HG03045 (cell line): ENCODE data around the gene NRP1.
"Not testable (repeated sequence)": the region's sequence is repeated elsewhere in the genome, so short reads cannot be mapped to it uniquely, and the experiment has no call there.

Experiments
- ATAC-seq: cut with Tn5 transposase; IDR thresholded peaks from one replicate; pipeline ENCODE4 v1.9.1; 2021; ENCODE audit warnings: mild to moderate bottlenecking, moderate library complexity; ENCODE audit not compliant: unreplicated experiment

The NRP1 gene

DNA sequence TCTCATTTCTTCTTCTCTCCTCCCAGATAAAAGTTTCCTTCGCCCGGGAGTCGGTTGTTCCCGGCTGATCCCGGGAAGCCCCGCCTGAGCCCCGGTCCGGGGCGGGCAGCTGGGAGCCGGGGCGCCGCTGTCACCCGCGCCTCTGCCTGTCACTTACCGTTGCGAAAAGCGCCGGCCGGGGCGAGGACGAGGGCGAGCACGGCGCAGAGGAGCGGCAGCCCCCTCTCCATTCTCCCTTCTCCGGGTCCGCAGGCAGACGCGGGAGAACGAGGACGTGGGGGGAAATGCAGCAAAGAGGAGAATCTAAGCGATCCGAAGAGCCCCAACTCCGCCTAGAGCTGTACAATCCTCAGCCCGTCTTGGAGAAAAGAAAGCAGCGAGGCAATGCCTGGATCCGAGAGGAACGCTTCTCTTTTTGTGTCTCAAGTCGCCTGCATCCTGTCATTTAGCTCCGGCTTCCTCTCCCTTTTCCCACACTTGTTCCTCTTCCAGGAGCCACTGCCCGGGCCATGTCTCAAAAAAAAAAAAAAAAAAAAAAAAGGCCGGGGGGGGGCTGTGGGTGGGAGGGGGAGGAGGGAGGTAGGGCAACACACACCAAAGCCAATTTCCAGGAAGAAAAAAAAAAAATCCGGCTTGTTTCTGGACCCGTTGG is at the start of gene NRP1:
Gene NRP1, minus strand, starts transcription at position 515 of the 652 bp plus-strand sequence. Its CDS starts 285 bp downstream, at position 230.
- ATAC-seq, result no peak

GRCh38 chr10:33384201-33384600 is 49.7 kb upstream of the NRP1 start:
- not testable (repeated sequence) for ATAC-seq

DNA sequence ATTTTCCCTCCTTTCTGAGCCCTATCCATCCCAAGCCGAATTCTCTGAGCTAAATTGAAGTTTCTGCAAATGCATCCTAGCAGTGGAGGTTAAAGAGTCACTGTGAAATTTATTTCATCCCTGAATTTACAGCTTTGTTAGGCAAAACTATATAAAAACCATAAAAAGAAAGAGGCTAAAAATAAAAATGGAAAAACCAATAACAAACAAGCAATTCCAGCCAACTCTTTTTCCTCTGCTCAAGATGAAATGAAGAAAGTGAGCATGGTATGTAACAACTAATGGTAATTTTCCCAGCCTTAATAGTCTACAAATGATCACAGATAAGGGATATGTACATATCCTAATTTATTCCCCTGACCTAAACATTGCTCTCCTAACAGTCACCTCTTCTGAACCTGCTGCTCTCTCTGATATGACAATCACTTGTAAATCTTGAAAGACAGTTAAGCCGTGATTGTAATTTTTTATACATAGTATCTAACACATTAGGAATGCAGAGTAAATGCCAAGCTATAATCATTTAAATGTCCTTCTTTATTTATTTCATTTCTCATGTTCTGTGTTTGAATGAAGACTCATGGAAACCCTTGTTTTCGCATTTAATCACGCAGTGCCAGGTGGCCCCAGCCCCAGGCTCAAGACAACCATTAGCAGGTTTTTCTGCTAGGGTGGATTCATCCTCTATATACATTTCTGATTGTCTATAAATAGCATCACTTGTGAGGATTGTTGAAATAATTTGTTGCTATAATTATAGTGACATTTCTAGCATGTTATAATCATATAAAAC is 48.6 kb upstream of the NRP1 start:
- ATAC-seq, result no peak

DNA sequence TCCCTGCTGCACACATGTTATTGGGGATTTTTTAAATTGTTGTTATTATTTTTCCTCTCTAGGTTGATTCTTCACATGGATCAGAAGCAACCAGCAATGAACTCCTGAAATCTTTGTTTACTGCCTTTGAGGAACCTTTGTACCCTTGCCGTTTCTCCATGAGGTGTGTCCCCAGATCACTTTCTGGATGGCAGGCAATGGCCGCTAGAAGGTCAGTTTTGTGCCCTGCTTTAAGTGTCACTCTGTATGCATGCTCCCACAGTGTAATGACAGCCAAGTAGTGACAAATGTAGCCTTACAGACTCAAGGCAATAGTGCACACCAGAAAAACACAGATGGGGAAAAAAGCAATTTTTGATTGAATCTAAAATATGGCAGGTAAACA is 47.7 kb upstream of the NRP1 start:
- ATAC-seq, result no peak

GRCh38 chr10:33381451-33382215 is 47.2 kb upstream of the NRP1 start:
- no peak for ATAC-seq

DNA sequence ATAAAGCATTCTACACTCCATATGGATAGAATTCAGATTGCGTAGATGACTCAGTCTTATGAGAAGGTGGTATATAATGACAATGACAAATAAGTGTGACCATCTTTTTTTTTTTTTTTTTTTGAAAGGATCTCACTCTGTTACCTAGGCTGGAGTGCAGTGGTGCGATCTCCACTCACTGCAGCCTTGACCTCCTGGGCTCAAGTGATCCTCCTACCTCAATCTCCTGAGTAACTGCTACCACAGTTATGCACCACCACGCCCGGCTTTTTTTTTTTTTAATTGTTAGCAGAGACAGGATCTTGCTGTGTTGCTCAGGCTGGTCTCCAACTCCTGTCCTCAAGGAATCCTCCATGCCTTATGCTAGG is 43.2 kb upstream of the NRP1 start:
- no peak for ATAC-seq

- no peak for ATAC-seq
These were observed 42.6 kb upstream of the NRP1 start for GRCh38 chr10:33376976-33377657.

DNA sequence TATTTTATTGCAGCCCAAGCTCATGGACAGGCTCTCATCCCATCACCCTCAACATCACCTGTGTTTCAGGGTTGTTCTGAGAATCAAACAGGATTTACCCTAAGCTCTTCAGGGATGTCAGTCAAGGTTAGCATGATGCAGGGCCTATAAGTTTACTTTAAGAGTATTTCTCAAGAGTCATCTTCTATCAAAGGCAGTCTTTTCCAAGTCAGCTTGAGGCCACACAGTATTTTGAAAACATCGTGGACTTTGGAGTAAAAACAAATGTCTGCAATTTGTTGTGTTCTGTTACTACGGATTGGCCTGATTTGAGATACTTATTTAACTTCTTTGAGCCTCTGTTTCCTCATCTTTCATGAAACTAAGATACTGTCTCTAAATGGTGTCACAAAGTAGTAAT is 42.0 kb upstream of the NRP1 start:
- ATAC-seq, result no peak

GRCh38 chr10:33373263-33373662 is 38.8 kb upstream of the NRP1 start:
- ATAC-seq, result no peak

GRCh38 chr10:33371234-33371633 is 36.8 kb upstream of the NRP1 start:
- no peak for ATAC-seq

GRCh38 chr10:33370434-33370930 is 36.0 kb upstream of the NRP1 start:
- no peak for ATAC-seq

- ATAC-seq, result no peak
These were observed 33.6 kb upstream of the NRP1 start for GRCh38 chr10:33368086-33368485.

GRCh38 chr10:33365871-33366411 is 31.5 kb upstream of the NRP1 start:
- no peak for ATAC-seq

- no peak for ATAC-seq
These were observed 30.8 kb upstream of the NRP1 start for GRCh38 chr10:33365301-33365700.

DNA sequence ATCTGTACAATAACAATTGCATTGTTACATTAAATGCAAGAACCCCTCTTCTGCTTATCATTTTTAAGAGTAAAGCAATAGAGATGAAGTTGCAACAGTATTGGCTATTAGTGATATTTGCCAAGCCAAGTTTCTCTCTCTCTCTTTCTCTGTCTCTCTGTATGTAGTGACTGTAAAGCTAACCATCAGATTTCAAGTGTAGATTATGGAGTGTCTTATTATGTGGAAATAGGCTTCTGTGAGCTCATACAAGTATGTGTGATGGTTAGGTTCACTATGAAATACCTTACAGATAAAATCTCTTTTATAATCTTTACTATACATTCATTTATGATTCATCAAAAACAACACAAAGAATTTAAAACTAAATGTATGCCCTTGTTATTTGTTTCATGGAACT is 28.6 kb upstream of the NRP1 start:
- no peak for ATAC-seq

GRCh38 chr10:33358016-33358415 is 23.5 kb upstream of the NRP1 start:
- no peak for ATAC-seq

GRCh38 chr10:33355274-33355673 is 20.8 kb upstream of the NRP1 start:
- ATAC-seq, result no peak

DNA sequence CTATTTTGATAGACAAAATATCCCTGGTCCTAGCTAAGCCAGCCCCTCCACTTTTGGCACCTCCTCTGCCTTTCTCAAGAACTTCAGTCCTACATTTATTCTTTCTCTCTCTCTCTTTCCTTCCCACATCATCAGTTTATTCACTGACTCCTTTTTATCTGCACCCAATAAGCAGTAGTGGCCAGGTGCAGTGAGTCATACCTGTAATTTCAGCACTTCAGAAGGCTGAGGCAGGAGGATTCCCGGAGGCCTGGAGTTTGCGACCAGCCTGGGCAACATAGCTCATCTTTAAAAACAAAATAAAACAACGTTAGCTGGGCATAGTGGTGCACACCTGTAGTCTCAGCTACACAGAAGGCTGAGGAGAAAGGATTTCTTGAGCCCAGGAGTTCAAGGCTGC is 19.4 kb upstream of the NRP1 start:
- ATAC-seq, result no peak

DNA sequence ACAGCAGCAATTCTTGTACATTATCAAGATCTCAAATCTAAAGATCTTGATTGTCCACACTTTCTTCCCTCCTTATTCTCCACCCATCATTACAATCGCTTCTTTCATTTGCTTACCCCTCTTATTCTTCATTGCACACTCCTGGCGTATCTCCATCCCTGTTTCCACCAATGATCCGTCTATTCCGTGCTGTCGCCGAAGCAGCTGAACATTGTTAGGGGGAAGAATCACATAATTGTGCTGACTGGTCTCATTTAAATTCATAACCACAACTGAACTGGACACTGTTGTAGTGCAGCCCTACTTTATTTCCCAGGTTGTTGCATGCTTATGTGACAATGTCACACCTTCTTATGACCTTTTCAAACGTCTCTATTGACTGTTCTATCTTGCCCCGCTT is 18.9 kb upstream of the NRP1 start:
- ATAC-seq, result no peak

GRCh38 chr10:33352615-33353014 is 18.1 kb upstream of the NRP1 start:
- no peak for ATAC-seq

- no peak for ATAC-seq
These were observed 17.7 kb upstream of the NRP1 start for GRCh38 chr10:33352175-33352574.
